DMS153 treated with DMSO at 0.1 percent for 48 hours (cell line): ENCODE data around the gene SNX5.
A peak's percentile ranks its signal among the peaks of the same experiment; 100 is the strongest.

Experiments used
- DNase-seq: peaks from one replicate; lab custom pipeline; 2025; ENCODE audit not compliant: unreplicated experiment; lab: John Stamatoyannopoulos, UW

SNX5 gene

DNA sequence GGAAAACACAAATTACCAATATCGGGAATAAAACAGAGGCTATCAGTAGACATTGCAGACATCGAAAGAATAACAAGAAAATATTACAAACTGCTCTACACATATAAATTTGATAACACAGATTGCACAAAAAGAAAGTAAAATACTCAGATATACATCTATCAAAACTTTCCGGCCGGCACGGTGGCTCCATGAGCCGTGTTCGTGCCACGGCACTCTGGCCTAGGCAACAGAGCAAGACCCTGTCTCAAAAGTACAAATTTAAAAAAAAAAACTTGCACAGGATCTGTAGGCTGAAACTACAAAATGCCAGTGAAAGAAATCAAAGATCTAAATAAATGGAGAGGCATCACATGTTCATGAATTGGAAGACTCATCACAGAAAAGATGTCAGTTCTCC, 49.4 kb downstream of the SNX5 start:
- DNase-seq = no peak

GRCh38 chr20:17917832-17918618, 50.6 kb downstream of the SNX5 start:
- DNase-seq = no peak

DNA sequence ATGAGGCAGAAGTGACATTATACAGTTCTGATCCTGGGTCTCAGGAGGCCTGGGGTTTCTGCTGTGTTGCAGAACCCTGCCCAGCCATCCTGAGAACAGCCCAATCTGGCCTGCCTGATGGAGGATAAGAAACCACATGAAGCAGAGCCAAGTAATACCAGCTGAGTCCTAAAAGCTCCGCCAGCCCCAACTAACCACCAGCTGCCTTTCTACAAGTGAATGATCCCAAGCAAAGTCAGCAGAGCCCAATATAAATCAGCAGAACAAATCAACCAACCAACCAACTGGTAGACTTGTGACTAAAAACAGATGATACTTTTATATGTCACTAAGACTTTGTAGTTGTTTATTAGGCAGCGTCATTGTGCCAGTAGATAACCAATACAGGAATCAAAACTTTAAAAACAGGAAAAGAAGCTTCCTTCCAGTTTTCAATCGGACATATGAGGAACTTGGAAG, 52.1 kb downstream of the SNX5 start:
- no peak for DNase-seq

DNA sequence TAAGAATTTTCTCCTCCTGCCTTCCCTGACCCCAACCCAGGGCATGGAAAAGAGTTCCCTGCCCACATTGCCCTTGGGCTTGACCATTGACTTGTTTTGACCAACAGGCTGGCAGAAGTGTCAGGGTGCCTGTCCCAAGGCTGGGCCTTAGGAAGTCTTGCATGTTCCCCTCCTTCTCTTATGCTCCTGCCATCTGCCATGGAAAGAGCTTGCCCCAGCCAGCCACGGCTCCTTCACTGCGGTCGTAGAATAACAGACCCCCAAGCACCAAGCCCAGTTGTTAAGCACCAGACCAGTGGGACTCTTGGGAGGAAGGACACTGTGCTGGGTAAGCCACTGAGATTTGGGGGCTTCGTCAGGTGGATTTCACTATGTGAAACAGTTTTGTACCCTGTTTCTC, 53.6 kb downstream of the SNX5 start:
- no peak for DNase-seq

GRCh38 chr20:17912916-17913315, 55.7 kb downstream of the SNX5 start:
- DNase-seq = no peak

DNA sequence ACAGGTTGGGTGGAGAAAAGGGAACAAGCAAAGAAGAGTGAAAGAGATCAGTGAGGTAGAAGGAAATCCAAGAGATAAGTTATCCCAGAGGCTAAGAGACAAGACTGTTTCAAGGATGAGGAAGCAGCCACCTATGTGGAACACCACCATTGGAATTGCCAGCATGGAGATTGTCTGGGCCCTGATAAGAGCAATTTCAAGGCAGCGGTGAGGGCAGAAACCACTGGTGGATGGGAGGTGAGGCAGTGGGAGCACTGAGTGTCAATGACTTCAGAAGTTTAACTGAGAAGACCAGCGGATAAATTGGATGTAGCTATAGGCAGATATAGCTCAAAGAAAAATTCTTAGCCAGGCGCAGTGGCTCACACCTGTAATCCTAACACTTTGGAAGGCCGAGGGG, 56.7 kb downstream of the SNX5 start:
- no peak for DNase-seq

DNA sequence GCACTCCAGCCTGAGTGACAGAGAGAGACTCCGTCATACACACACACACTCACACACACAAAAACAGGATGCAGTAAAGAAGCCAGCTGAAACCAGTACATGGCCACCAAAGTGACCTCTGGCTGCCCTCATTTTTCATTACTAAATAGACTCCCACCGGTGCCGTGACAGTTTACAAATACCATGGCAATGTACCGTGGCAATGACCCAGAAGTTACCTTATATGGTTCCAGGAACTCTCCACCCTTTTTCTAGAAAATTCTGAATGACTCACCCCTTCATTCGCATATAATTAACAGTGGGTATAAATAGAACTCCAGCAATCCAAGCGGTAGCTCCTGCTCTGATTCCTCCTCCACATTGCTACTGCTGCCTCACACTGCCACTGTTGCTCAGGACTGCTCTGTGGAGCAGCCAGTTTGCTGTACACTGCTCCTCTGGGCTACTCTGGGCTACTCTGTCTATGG, 57.7 kb downstream of the SNX5 start:
- no peak for DNase-seq

DNA sequence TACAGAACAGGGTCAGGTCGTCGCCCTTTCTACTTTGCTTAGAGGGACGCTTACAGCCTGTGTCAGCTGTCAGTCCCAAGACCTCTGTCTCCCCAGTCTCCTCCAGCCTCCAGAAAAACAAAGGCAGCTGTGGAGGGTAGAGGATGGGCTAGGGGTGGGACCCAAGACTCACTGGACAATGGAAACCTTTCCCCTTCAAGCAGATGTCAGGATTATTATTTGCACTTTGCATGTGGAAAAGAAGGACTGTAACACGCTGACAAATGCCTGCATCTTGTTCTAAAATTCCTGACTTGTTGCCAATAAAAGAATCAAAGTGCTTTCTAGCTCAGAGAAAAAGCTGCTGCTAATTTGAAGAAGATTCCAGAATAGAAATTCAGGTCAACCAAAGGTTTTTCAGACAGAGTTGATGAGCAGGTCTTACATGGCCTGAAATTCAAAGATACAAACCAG, 58.7 kb downstream of the SNX5 start:
- DNase-seq = no peak

- DNase-seq = no peak
These were observed 63.0 kb downstream of the SNX5 start for GRCh38 chr20:17905544-17905943.

GRCh38 chr20:17904027-17904426, 64.6 kb downstream of the SNX5 start:
- DNase-seq = no peak

- DNase-seq = no peak
These were observed 66.0 kb downstream of the SNX5 start for GRCh38 chr20:17902531-17903083.

DNA sequence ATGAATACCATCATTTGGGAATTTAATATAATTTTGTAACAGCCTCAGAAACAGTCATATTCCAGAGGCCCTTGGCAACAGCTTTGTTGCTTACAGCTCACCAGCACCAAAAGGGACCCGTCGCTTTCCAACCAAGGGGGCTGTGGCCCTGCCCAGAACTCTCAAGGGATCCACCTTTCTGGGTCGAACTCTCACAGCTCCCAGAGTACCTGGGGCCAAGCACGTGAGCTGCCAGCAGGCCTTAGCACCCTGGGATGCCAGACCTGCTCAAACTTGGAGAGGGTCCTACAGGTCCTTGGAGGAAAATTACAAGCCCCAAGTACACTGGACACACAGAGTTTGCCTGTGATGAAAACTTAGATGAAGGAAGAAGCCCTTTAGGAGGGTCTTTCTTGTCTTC, 66.6 kb downstream of the SNX5 start:
- no peak for DNase-seq

GRCh38 chr20:17898548-17898994, 70.0 kb downstream of the SNX5 start:
- peak; percentile 5 for DNase-seq

- no peak for DNase-seq
These were observed 70.9 kb downstream of the SNX5 start for GRCh38 chr20:17897566-17898307.

DNA sequence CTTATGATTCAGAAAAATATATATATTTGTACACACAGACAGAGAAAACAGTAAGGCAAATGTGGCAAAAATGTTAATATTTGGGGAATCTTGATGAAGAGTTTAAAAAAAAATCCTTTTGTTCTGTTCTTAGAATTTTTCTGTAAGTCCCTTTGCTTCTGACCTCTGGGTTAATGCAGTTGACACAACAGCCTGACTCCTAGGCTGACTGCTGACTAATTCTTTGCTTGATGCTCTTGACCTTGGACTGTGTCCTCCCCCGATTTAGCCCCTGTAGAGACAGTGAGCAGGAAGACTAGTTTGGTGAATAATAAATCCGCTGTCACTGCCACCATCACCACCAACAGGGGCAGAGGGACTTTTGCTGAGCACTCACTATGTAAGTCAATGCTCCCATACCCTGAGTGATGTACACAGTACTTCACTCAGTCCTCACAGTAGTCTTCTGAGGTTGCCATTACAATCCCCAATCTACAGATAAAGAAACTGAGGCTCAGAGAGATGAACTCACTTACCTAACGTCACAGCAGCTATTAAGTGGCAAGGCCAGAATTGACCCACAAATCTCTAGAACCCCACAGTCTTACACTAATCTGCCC, 71.7 kb downstream of the SNX5 start:
- DNase-seq = no peak

DNA sequence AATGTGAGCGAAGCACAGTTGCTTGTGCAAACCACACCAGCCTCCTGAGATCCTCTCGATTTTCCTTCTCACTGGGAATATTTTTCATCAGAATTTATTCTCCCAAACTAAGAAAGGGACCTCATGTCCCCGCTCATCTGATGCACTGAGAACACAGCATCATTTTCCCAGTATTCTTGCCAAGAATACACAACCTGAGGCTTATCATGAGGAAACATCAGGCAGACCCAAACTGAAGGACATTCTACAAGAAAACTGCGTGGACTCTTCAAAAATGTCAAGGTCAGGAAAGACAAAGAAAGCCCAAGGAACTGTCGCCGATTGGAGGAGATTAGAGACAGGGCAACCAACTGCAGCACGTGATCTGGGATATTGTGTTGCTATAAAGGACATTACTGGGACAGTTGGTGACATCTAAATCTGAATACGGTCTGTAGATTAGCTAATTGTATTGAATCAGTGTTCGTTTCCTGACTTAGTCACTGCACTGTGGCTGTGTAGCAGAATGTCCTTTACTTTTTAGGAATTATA, 72.3 kb downstream of the SNX5 start:
- no peak for DNase-seq

GRCh38 chr20:17895641-17896171, 72.9 kb downstream of the SNX5 start:
- no peak for DNase-seq

DNA sequence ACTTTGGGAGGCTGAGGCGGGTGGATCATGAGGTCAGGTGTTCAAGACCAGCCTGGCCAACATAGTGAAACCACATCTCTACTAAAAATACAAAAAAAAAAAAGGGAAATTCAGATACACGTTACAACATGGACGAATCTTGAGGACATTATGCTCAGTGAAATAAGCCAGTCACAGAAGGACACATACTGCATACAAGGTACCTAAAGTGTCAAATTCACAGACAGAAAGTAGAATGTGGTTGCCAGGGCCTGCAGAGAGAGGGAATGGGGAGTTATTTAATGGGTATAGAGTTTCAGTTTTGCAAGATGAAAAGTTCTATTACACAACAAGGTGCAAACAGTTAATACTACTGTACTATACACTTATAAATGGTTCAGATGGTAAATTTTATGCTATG, 75.1 kb downstream of the SNX5 start:
- DNase-seq = no peak

GRCh38 chr20:17892189-17892938, 76.2 kb downstream of the SNX5 start:
- no peak for DNase-seq
